HK-2 (cell line): ENCODE data around the gene PI4KA.
A peak's percentile ranks its signal among the peaks of the same experiment; 100 is the strongest.
"Not testable (repeated sequence)": the region's sequence is repeated elsewhere in the genome, so short reads cannot be mapped to it uniquely, and the experiment has no call there.

Experiments used
- DNase-seq: peaks from one replicate; pipeline ENCODE4 v3.0.0-alpha.2; 2018; ENCODE audit not compliant: unreplicated experiment

The PI4KA gene

DNA sequence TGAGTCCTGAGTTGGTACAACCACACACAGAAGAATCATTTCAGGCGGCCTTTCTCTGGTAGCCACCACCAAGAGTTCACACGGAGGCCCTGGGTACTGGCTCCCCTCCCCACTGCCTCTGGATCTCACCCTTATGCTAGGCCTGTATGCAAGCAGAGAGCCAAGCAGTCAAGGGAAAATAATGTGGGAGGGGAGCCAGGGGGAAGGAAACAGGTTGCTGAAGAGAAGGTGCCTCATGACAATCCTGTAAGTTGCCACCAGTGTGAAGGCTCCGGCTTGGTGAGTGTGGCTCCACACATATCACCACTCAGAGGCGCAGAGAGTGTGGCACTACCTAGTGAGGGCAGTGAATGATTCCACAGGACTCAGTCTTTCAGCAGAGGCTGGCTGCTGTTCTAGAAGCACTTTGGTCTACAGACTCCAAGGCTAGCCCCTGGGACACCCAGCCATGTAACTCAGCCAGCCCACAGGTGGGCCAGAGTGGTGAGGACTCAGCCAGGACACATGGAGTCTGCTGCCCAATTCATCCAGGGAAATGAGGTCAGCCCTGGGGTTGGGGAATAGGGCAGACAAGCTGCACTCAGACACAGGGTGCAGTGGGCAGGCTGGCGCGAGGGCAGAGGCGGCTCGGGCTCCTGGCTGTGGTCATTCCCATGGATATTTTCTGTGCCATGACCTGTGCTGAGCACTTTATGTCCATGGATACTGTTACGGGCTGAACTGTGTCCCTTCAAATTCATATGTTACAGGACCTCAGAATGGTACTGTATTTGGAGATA lies 133.7 kb downstream of the PI4KA start:
- DNase-seq = no peak

DNA sequence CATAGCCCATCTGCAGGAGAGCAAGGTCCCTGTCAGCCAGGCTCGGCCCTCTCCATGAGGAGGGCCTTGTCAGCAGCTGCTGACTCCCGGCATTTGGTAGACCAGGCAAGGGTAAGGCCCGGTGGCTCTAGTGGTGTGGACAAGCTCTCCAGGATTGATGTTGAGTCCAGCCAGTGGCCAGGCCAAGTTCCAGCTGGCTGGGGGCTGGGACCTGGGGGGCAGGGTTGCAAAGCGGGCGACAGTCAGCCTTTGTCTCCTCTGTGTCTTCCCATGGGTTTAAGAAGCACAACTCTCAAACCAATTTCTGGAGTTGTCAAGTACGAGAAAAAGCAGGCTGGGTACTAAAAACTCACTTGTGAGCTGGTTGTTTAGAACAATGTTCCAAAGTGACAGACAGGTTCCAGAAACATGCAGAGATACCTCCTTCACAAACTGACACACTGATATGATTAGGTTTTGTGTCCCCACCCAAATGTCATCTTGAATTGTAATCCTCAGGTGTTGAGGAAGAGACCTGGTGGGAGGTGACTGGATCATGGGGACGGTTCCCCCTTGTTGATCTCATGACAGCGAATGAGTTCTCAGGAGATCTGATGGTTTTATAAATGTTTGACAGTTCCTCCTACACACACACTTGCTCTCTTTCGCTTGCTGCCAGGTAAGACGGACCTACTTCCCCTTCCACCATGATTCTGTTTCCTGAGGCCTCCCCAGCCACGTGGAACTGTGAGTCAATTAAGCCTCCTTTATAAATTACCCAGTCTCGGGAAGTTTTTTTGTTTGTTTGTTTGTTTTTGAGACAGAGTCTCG lies 137.0 kb downstream of the PI4KA start:
- DNase-seq = no peak

DNA sequence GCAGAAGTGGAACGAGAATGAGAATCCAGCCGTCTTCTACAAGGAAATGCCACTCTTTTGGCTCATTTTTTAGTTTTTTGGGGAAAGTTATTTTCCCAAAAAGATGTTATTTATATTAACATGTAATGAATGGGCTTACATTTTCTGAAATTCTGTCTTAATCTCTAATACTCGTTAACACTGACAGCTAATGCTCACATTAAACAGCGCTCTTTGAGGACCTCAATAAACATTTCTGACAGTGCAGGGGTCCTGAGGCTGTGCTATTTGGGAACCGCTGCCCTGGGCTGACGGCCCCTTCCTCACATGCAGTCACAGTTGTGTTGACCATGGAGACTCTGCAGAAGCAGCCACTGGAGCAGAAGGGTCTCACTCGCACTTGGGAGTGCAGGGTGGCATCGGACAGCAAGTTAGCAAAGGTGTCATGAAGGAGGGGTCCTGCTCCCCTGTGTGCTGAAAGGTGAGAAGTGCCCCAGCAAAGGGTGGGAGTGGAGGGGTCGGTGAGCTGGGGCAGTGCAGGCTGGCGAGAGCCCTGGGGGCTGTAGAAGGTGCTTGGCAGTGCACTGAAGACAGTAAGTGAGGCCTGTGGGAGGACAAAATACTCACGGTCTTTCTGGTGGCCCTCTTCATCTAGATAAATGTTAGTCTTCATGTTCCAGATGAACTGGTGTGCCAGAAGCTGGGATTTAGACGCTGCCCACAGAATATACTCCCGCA lies 137.8 kb downstream of the PI4KA start:
- no peak for DNase-seq

DNA sequence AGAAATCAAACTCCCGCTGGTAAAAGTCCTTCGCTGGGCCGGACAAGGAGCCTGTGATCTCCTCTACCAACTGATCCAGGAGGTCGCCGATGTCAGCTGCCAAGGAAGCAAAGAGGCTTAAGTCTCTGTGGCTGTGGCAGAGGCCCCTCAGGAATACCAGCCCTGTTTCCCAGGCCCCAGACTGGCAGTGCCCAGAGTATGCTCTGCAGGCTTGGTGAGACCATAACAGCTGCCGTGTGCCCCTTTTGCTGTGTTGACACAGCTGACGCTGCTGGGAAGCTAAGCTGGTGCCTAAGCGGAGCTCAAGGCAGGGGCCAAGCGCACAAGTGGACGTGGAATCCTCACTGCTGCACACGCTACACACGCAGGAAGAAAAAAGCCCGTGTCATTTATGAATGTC lies 139.9 kb downstream of the PI4KA start:
- not testable (repeated sequence) for DNase-seq

DNA sequence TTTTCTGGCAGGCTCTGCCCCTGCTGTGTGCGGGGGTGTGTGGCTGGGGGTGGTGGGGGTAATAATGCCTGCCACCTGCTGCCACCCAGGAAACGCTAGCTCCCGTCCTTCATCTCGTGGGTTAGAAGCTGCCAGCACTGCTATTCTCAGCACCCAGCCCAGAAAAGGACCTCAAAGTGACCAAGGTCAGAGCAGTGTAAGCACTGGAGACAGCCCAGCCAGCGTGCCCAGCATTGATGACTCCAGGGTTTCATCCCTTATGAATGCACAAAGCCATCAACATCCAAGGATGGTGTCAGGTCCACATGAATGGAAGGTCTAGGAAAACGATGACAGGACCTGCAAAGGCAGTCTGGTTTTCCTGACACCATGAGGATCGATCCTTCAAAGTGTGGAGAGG lies 140.6 kb downstream of the PI4KA start:
- DNase-seq = not testable (repeated sequence)

DNA sequence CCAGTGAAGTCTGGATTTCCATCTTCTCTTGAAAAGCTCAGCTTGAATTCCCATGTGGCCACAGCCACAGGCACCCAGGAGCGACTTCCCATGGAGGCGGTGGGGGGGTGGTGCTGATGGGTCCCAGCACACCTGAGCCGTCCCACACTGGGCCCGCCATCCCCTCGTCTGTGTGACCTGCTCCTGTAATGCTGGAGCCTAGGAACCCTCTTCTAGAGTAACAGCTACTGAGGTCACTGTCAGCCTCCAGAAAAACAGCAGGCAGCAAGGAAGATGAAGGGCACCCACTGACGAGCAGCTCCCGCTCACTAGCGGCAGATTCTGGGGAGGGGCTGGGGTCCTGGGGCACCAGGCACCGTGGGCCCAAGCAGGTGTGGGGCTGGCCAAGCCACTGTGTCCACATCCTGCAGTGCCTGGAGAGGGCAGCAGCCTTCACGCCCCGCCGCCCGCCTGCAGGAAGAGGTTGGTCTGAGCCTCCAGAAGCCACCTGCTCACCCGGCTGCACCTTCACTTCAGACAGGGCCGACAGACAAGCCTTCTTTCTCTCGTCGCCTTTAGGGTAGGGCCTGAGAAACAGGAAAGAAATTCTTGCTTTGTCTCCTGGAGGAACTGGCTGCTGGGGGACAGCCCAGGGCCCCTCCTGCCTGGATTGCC lies 141.3 kb downstream of the PI4KA start:
- not testable (repeated sequence) for DNase-seq

DNA sequence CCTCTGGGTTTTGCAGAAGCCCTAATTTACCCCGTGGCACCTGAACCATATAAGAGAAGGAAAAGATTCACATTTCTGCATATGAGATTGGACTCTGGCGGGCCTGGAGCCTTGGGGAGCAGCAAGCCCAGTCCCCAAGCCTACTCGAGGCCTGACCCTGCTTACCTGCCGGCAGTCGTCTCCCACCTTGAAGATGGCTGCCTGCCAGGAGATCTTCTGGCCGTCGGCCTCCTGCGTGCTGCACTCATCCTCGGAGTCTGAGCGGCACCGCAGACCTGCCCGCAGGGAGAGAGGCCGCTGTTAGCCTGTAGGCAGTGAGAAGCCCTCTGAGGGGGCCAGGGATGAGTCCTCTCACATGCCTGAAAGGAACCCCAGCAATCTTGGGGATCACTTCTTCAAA lies 145.5 kb downstream of the PI4KA start:
- DNase-seq = not testable (repeated sequence)

DNA sequence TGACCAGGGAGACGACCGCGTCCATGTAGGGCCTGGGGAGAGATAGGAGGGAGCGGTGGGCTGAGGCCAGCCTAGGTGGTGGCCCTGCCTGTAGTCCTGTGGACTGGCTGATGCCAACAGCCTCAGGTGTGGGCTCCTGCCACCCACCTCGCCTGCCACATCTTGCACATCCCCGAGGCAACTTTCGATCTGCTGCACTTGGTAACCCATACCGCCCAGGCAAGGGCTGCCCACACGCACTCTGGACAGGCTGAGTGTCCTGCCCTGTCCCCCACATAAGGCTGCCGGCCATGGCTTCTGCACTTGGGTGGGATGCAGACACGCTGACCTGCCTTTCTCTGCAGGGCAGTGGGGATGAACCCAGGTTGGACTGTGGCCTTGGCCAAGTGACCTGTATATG lies 148.6 kb downstream of the PI4KA start:
- DNase-seq = not testable (repeated sequence)

DNA sequence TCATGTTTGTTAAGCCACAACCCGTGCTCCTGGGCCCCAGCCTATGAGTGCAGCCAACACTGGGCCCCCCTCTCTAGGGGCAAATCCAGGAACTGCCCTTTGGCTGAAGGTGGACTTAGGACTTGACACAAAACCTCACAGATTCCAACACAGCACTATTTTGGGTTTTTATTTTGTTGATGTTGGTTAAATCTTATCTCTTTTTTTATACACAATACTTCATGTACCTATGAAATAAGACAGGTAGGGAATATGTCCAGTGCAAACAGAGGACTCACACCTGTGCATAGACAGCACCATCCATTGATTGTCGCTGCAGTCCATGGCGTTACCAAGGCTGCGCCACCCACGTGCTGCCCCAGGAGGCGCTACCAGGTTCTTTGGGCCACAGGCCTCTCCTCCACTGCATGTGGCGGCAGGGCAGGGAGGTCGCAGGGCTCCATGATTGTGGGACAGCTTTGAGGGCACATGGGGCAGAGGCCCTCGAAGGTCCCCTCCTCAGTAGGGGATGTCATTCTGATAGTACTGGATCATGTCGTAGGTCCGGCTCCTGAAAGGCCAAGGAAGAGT lies 151.0 kb downstream of the PI4KA start:
- not testable (repeated sequence) for DNase-seq

DNA sequence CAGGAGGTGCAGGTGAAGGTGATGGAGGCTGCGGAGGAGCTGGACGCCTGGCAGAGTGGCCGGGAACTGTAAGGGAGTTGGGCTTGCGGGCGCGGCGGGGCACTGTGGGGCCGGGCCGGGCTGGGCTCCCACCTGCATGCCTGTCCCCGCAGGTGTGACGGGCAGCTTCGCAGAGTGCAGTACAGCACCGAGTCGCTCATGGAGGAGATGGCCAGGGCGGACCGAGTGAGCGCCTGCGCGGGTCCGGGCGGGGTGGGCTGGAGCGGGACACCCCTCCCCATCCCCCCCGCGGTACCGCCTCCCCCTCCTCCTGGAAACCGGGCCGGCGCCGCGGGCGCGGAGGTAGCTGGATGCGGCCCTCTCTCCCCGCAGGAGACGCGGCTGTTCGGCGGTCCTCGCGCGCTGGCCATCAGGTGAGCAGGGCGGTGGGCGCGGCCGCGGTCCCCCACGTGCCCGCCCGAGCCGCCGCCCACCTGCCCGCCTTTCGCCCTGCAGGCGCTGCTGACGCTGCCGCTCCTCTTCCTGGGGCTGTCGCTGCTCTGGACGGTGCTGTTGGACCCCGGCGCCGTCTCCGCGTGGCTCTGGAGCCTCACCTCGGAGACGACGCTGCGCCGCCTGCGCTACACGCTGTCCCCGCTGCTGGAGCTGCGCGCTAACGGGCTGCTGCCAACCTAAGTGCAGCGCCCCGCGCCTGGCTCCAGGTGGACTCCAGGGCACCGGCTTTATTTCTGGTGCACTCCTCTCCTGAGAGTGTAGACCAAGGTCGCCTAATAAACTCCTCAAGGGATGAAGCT lies 154.6 kb downstream of the PI4KA start:
- peak; percentile 24 for DNase-seq

DNA sequence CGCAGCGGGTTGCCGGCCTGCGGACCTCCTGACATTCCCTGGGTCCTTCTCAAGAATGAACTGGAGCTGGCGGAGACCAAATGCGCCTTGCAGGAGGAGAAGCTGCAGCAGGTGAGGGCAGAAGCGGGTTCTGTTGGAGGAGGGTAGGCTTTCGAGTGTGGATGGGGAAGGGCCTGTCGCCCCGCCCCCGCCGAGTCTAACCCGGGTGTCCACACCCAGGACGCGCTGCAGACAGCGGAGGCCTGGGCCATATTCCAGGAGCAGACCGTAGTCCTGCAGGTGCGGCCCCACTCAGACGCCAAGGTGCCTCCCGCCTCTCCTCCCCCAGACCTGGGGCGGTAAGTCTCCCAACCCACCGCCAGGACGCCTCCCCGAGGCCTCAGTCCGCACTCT lies 155.2 kb downstream of the PI4KA start:
- not testable (repeated sequence) for DNase-seq

DNA sequence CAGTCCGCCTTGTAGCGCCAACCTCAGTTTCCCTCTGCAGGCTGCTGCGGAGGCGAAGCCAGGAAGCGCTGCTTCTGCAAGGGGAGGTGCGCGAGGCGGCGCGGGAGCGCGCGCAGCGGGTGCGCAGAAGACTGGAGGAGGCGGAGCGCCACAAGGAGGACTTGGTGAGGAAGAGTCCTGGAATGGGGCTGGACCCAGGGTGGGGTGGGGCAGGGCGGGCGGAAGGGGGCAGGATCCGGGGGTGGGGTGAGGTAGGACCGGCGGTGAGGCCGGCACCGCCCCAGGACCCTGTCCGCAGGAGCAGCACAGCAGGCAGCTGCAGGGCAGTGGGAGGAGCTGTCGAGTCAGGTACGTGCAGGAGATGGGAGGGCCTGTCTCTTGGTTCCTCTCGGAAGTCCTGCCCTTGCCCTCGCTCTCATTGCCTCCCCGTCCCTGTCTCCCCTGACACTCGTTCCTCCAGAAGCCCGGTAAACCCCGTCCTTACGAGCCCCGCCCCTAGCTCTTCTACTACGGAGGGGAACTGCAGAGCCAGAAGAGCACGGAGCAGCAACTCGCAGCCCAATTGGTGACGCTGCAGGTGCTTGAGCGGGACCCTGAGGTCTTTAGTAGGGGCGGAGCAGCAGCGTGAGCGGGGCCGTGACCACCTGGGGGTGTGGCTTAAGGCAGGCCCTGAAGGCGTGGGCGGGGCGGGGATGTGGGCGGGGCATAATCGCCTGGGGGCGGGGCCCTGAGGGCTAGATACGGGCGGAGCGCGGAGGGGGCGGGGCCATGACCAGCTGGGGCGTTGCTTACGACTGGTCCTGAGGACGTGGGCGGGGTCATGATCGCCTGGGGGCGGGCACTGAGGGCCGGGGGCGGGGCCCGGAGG lies 155.8 kb downstream of the PI4KA start:
- peak; percentile 98 for DNase-seq

DNA sequence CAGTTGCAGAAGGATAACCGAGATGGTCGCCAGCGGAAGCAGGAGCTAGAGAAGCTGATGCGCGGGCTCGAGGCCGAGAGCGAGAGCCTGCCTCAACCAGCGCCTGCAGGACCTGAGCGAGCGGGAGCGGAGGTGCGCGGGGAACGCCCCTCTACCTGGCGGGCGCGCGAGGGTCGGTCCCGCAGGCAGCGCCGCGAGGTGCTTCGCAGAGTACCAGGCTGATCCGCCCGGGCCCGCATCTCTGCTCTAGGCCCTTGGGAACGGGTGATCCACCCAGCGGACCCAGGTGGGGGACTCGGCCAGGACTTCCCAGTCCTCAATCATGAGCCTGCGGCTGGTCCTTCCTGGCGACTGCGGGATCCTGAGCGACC lies 156.5 kb downstream of the PI4KA start:
- not testable (repeated sequence) for DNase-seq

DNA sequence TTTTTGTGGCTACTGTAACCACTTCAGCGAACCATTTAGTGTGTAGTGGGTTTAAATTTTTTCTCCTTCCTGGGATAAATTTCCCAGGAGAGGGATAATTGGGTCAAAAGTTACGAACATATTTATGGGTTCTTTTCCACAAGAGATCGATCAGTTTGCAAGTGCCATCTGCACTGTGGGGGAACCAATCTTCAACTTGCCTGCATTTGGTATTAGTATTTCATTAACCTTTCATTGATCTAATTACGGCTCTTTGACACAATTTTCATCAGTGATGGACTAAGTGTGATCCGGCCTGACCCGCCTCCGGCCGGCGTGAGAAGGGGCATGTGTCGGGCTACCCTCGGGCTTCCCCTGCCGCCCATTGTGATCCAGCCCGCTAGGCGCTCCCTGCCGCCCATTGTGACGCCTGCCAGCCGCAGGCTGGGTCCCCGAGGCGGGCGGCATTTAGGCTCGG lies 156.9 kb downstream of the PI4KA start:
- DNase-seq = not testable (repeated sequence)

DNA sequence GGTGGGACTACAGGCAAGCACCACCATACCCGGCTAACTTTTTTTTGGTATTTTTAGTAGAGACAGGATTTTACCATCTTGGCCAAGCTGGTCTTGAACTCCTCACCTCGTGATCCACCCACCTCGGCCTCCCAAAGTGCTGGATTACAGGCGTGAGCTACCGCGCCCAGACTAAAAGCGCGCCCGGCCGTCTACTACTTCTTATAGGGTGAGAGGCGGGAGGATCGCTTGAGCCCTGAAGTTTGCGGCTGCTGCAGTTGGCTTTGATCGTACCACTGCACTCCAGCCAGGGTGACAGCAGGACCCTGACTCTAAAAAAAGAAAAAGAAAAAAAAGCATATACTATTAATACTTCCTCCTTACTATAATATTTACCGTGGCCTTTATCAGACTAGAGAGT lies 158.3 kb downstream of the PI4KA start:
- DNase-seq = not testable (repeated sequence)

DNA sequence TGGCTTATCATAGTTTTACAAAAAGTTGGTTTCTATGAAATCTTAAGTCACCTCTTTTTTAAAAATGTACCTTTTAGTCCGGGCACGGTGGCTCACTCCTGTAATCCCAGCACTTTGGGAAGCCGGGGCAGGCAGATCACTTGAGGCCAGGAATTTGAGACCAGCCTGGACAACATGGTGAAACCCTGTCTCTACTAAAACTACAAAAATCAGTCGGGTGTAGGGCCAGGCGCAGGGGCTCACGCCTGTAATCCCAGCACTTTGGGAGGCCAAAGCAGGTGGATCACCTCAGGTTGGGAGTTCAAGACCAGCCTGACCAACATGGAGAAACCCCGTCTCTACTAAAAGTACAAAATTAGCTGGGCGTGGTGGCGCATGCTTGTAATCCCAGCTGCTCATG lies 158.8 kb downstream of the PI4KA start:
- not testable (repeated sequence) for DNase-seq

DNA sequence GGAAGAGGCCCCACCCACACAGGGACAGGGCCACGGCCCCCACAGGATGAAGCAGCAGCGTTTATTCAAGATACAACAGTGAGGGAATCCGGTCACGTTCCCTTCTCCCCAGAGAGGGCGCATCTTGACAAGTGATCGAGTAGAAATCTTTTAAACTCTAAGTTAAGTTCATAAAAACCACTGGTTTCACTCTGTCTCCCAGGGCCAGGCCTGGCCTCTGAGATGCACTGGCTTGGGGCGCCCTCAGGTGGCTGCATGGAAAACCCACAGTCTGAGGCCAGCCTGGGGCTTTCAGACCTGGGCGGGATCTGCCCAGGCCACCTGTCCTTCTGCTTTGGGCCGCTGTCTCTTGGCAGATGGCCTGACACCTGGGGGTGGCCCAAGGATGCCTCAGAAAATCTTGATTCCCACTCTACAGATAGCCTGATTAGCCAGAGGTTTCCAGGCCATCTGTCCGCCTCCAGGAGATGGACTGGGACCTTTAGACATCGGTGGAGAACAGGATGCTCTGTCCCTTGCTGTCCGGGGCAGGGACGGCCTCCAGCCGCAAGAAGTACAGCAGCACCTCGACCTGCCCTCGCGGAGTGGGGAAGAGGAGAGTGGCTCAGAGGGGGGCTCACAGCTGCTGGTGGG lies 161.0 kb downstream of the PI4KA start:
- DNase-seq = peak; percentile 84

DNA sequence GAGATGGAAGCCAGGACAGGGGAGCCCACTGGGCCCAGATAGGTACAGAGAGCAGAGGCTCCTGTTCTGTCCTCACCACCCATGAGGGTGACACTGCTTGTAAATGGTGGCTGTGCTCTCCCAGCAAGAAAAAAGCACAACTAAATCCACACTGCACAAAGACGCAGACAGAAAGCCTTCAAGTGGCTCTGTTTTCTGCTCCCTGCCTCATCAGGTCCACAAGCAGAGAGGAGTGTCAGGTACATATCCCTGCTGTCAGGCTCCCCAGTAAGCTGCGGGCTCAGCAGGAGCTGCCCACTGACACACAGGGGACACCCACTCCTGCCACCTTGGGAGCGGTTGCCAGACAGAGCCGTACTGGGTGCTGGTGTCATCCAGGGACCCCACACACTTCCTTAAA lies 162.6 kb downstream of the PI4KA start:
- DNase-seq = not testable (repeated sequence)

DNA sequence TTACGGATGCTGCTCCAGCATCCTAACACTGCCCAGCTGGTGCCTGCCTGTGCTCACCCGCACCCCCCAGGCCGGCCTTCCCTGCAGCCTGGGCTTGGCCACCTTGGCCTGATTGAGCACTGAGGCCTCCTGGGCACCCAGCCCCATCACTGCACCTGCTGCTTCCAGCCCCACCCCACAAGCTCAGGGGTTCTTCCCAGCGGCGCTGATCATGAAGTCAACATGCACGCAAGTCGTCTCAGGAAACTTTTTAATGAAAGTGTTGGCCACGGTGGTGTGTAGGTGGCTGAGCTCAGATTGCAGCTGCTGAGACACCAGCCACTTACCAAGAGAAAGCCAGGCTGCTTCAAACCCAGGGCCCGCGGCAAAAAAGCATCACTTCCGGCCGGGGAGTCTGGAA lies 163.4 kb downstream of the PI4KA start:
- not testable (repeated sequence) for DNase-seq
